ENCODE data around the gene NINJ2. TPM values are rescaled to one million over a fixed set of nuclear protein-coding genes. Genes with fewer than 3 reads are reported as not detected.

NINJ2 gene
- total RNA-seq, 1 donor from 2014 or later: not detected

GRCh38 chr12:571795-572531 lies 91.3 kb downstream of the NINJ2 start:
- H3K4me3 Mint-ChIP-seq (ENCODE audit: unreplicated experiment): no peak overlapping the region
- peak overlapping the region; percentile 44 for H2AFZ ChIP-seq (ENCODE audit: low read depth, low read length)

GRCh38 chr12:570921-571794 lies 92.1 kb downstream of the NINJ2 start:
- Mint-ChIP-seq H3K27ac (ENCODE audit: unreplicated experiment) (peak overlapping the region; percentile 86), H3K9me3 (ENCODE audit: unreplicated experiment) (peaks cover 8% of the 10 kb centered on the region), H3K4me1 (ENCODE audit: low read depth, unreplicated experiment) (peaks cover 18% of the 10 kb centered on the region), H3K36me3 (ENCODE audit: low read depth, unreplicated experiment) (no peaks in the 10 kb centered on the region), H3K4me3 (ENCODE audit: unreplicated experiment) (peak overlapping the region; percentile 81), H3K27me3 (ENCODE audit: low read depth, unreplicated experiment) (peaks cover 9% of the 10 kb centered on the region)
- peak overlapping the region; percentile 58 for H3K4me3 ChIP-seq (ENCODE audit: insufficient read depth, low read depth, low read length)
- no peaks in the 10 kb centered on the region for H3K9me3 ChIP-seq (ENCODE audit: insufficient read depth, low read depth, low read length)
- H2AFZ ChIP-seq (ENCODE audit: low read depth, low read length): peak overlapping the region; percentile 72
- FAIRE-seq: no peak
- no peak for TF ChIP-seq EZH2 (IDR thresholded peaks at IDR 0.05; ENCODE audit: insufficient read depth, low read length)
- TF ChIP-seq CTCF (IDR thresholded peaks at IDR 0.05; ENCODE audit: insufficient read depth, low read depth, low read length): no peak
- no peaks in the 10 kb centered on the region for H3K79me2 ChIP-seq (ENCODE audit: insufficient read depth, low read length)
- peak overlapping the region; percentile 90 for H3K4me2 ChIP-seq (ENCODE audit: low read length)
- DNase-seq (ENCODE audit: low read depth): peak; percentile 61
- H3K4me1 ChIP-seq (ENCODE audit: insufficient read depth, low read length): peaks cover 25% of the 10 kb centered on the region
- H3K27me3 ChIP-seq (ENCODE audit: insufficient read depth, low read length): peaks cover 4% of the 10 kb centered on the region
- peak overlapping the region; percentile 72 for H3K27ac ChIP-seq (ENCODE audit: low read depth, low read length)
- H3K36me3 ChIP-seq (ENCODE audit: insufficient read depth, low read length): no peaks in the 10 kb centered on the region
- no peaks in the 10 kb centered on the region for H4K20me1 ChIP-seq (ENCODE audit: insufficient read depth, low read length)
- peak overlapping the region; percentile 84 for H3K9ac ChIP-seq (ENCODE audit: low read length)

More at GRCh38 chr12:571795-572531, 91.3 kb downstream of the NINJ2 start:
- H3K9me3 Mint-ChIP-seq (ENCODE audit: unreplicated experiment): peaks cover 8% of the 10 kb centered on the region
- no peak for TF ChIP-seq CTCF (IDR thresholded peaks at IDR 0.05; ENCODE audit: insufficient read depth, low read depth, low read length)
- TF ChIP-seq EZH2 (IDR thresholded peaks at IDR 0.05; ENCODE audit: insufficient read depth, low read length): no peak
- peak overlapping the region; percentile 90 for H3K4me2 ChIP-seq (ENCODE audit: low read length)
- H3K27ac Mint-ChIP-seq (ENCODE audit: unreplicated experiment): no peak overlapping the region
- H3K36me3 ChIP-seq (ENCODE audit: insufficient read depth, low read length): no peaks in the 10 kb centered on the region
- no peaks in the 10 kb centered on the region for H3K9me3 ChIP-seq (ENCODE audit: insufficient read depth, low read depth, low read length)
- H3K4me1 Mint-ChIP-seq (ENCODE audit: low read depth, unreplicated experiment): peaks cover 20% of the 10 kb centered on the region
- peak overlapping the region; percentile 8 for H3K27ac ChIP-seq (ENCODE audit: low read depth, low read length)
- H3K27me3 ChIP-seq (ENCODE audit: insufficient read depth, low read length): no peaks in the 10 kb centered on the region
- H3K27me3 Mint-ChIP-seq (ENCODE audit: low read depth, unreplicated experiment): peaks cover 7% of the 10 kb centered on the region
- no peak for FAIRE-seq
- no peaks in the 10 kb centered on the region for H4K20me1 ChIP-seq (ENCODE audit: insufficient read depth, low read length)
- H3K4me3 ChIP-seq (ENCODE audit: insufficient read depth, low read depth, low read length): no peak overlapping the region
- no peak for DNase-seq (ENCODE audit: low read depth)
- peaks cover 25% of the 10 kb centered on the region for H3K4me1 ChIP-seq (ENCODE audit: insufficient read depth, low read length)
- H3K79me2 ChIP-seq (ENCODE audit: insufficient read depth, low read length): no peaks in the 10 kb centered on the region
- peak overlapping the region; percentile 21 for H3K9ac ChIP-seq (ENCODE audit: low read length)
- H3K36me3 Mint-ChIP-seq (ENCODE audit: low read depth, unreplicated experiment): no peaks in the 10 kb centered on the region

Data from astrocyte (in vitro differentiated cells and primary cell).